Hepatocyte (in vitro differentiated cells): Measurements from ENCODE around the gene ABI3BP. TPM values are rescaled to one million over a fixed set of nuclear protein-coding genes. Genes with fewer than 3 reads are reported as not detected.

Experiments
- DNase-seq: peaks from one replicate; pipeline ENCODE4 v3.0.0-alpha.2; 2016; ENCODE audit warnings: low spot score
- H2AFZ ChIP-seq: fragments of 200-600 bp; sonication (generic); 2 replicates; pipeline ENCODE4 v1.6.0; 2016; ENCODE audit warnings: antibody characterized with exemption, mild to moderate bottlenecking
- H3K27ac ChIP-seq: fragments of 200-600 bp; sonication (generic); 2 replicates; pipeline ENCODE4 v1.5.1; 2016; ENCODE audit warnings: mild to moderate bottlenecking
- H3K27me3 ChIP-seq: fragments of 200-600 bp; sonication (generic); 2 replicates; pipeline ENCODE4 v1.6.1; 2016
- H3K36me3 ChIP-seq: fragments of 200-600 bp; sonication (generic); replicated peaks from 2 replicates; pipeline ENCODE4 v1.5.1; 2016; ENCODE audit warnings: low read depth; ENCODE audit not compliant: insufficient read depth
- H3K4me1 ChIP-seq: fragments of 200-600 bp; sonication (generic); 2 replicates; pipeline ENCODE4 v1.5.1; 2016; ENCODE audit warnings: mild to moderate bottlenecking, moderate library complexity; ENCODE audit not compliant: insufficient read depth
- H3K4me2 ChIP-seq: fragments of 200-600 bp; sonication (generic); 2 replicates; pipeline ENCODE4 v1.6.0; 2016
- H3K4me3 ChIP-seq: fragments of 200-600 bp; sonication (generic); 2 replicates; pipeline ENCODE4 v1.5.1; 2016; ENCODE audit warnings: mild to moderate bottlenecking
- H3K79me2 ChIP-seq: fragments of 200-600 bp; sonication (generic); 2 replicates; pipeline ENCODE4 v1.6.0; 2017; ENCODE audit warnings: mild to moderate bottlenecking
- H3K9me2 ChIP-seq: fragments of 200-600 bp; sonication (generic); replicated peaks from 2 replicates; pipeline ENCODE4 v1.6.0; 2017; ENCODE audit warnings: mild to moderate bottlenecking; ENCODE audit not compliant: insufficient read depth
- H3K9me3 ChIP-seq: fragments of 200-600 bp; sonication (generic); 2 replicates; pipeline ENCODE4 v1.5.1; 2016; ENCODE audit warnings: low read depth, mild to moderate bottlenecking
- H4K20me1 ChIP-seq: fragments of 200-600 bp; sonication (generic); 2 replicates; pipeline ENCODE4 v1.6.0; 2016; ENCODE audit warnings: mild to moderate bottlenecking; ENCODE audit not compliant: insufficient read depth, poor library complexity, severe bottlenecking
- CTCF ChIP-seq: fragments of 200-600 bp; sonication (generic); IDR thresholded peaks from 2 replicates; pipeline ENCODE4 v1.5.1; 2016; ENCODE audit warnings: antibody characterized with exemption, mild to moderate bottlenecking; ENCODE audit not compliant: poor library complexity
- EZH2 ChIP-seq: fragments of 200-600 bp; sonication (generic); IDR thresholded peaks from 2 replicates; pipeline ENCODE4 v1.6.1; 2016; ENCODE audit warnings: antibody characterized with exemption, mild to moderate bottlenecking, borderline replicate concordance
- EZH2phosphoT487 ChIP-seq: fragments of 200-600 bp; sonication (generic); IDR thresholded peaks from one replicate; pipeline ENCODE4 v1.6.1; 2018; ENCODE audit warnings: antibody characterized with exemption, mild to moderate bottlenecking, low read depth, moderate library complexity; ENCODE audit not compliant: unreplicated experiment, severe bottlenecking
- WGBS: methylation state at CpG from one replicate; pipeline ENCODE4 v1.1.6; 2016; ENCODE audit warnings: low lambda C conversion rate; ENCODE audit errors: missing lambda C conversion rate; 5-methylcytosine and 5-hydroxymethylcytosine counted together
- polyA plus RNA-seq: library from polyadenylated mRNA; unstranded; fragments of >200 nt; fragmentation: Nextera tagmentation; extraction: Ambion mirVana; gene quantifications from 2 replicates; pipeline ENCODE4 v1.2.1, GENCODE V29; 2016
- total RNA-seq: library from RNA; depleted of rRNA; stranded (reverse); fragments of >200 nt; gene quantifications from 2 replicates; pipeline ENCODE4 v1.2.3, GENCODE V29; 2014

ABI3BP gene
- total and polyA plus RNA-seq, 2 experiments from 2014 or later: 10.4 to 18.6 TPM

- no peaks in the 10 kb centered on the region for H3K9me2 ChIP-seq
- H3K4me1 ChIP-seq: no peaks in the 10 kb centered on the region
- H3K36me3 ChIP-seq: peaks cover 21% of the 10 kb centered on the region
- H3K4me2 ChIP-seq: no peak overlapping the region
- no peak for TF ChIP-seq EZH2phosphoT487
- TF ChIP-seq CTCF: no peak
- TF ChIP-seq EZH2: no peak
- no peaks in the 10 kb centered on the region for H3K9me3 ChIP-seq
- no peak for DNase-seq
- WGBS: 95% methylated on average over 3 of the region's 3 CpGs
- H3K27me3 ChIP-seq: no peaks in the 10 kb centered on the region
- H2AFZ ChIP-seq: no peak overlapping the region
- H3K4me3 ChIP-seq: no peak overlapping the region
- H3K27ac ChIP-seq: no peak overlapping the region
- peaks cover 31% of the 10 kb centered on the region for H3K79me2 ChIP-seq
- H4K20me1 ChIP-seq: peaks cover 17% of the 10 kb centered on the region
Measured at GRCh38 chr3:100743535-100743934, 249.7 kb downstream of the ABI3BP start.

- Histone ChIP-seq H4K20me1 (peaks cover 27% of the 10 kb centered on the region), H2AFZ (no peak overlapping the region), H3K4me3 (no peak overlapping the region), H3K4me2 (no peak overlapping the region), H3K27ac (no peak overlapping the region), H3K79me2 (peaks cover 42% of the 10 kb centered on the region), H3K4me1 (no peaks in the 10 kb centered on the region), H3K36me3 (peaks cover 18% of the 10 kb centered on the region), H3K9me3 (no peaks in the 10 kb centered on the region), H3K9me2 (no peaks in the 10 kb centered on the region), H3K27me3 (no peaks in the 10 kb centered on the region)
- TF ChIP-seq CTCF: no peak
- no peak for TF ChIP-seq EZH2
- no peak for TF ChIP-seq EZH2phosphoT487
- no peak for DNase-seq
- WGBS: 100% methylated on average over 1 of the region's 1 CpG
Measured at GRCh38 chr3:100740207-100740606, 253.0 kb downstream of the ABI3BP start.

GRCh38 chr3:100737334-100737733, 255.9 kb downstream of the ABI3BP start:
- no peaks in the 10 kb centered on the region for H3K27me3 ChIP-seq
- H3K9me3 ChIP-seq: no peaks in the 10 kb centered on the region
- 34% methylated on average over 2 of the region's 2 CpGs for WGBS
- H3K4me3 ChIP-seq: no peak overlapping the region
- H4K20me1 ChIP-seq: peaks cover 49% of the 10 kb centered on the region
- TF ChIP-seq CTCF (peak; percentile 51), EZH2 (no peak)
- peaks cover 68% of the 10 kb centered on the region for H3K79me2 ChIP-seq
- no peaks in the 10 kb centered on the region for H3K9me2 ChIP-seq
- H3K4me1 ChIP-seq: no peaks in the 10 kb centered on the region
- peaks cover 7% of the 10 kb centered on the region for H3K36me3 ChIP-seq
- H3K27ac ChIP-seq: no peak overlapping the region
- H3K4me2 ChIP-seq: no peak overlapping the region
- no peak overlapping the region for H2AFZ ChIP-seq
- peak; percentile 26 for DNase-seq

- H3K4me2 ChIP-seq: no peak overlapping the region
- H3K27me3 ChIP-seq: no peaks in the 10 kb centered on the region
- no peaks in the 10 kb centered on the region for H3K4me1 ChIP-seq
- no peaks in the 10 kb centered on the region for H3K9me3 ChIP-seq
- TF ChIP-seq EZH2phosphoT487 (no peak), CTCF (no peak), EZH2 (no peak)
- no peak for DNase-seq
- no peak overlapping the region for H2AFZ ChIP-seq
- WGBS: 76% methylated on average over 3 of the region's 3 CpGs
- peaks cover 87% of the 10 kb centered on the region for H3K79me2 ChIP-seq
- no peaks in the 10 kb centered on the region for H3K9me2 ChIP-seq
- H3K36me3 ChIP-seq: peaks cover 7% of the 10 kb centered on the region
- peaks cover 50% of the 10 kb centered on the region for H4K20me1 ChIP-seq
- H3K27ac ChIP-seq: no peak overlapping the region
- H3K4me3 ChIP-seq: no peak overlapping the region
Measured at GRCh38 chr3:100732435-100732834, 260.8 kb downstream of the ABI3BP start.
